Right cardiac atrium (tissue), 5 donors: ENCODE data around the gene PIP4K2C. TPM values are rescaled to one million over a fixed set of nuclear protein-coding genes. Genes with fewer than 3 reads are reported as not detected.
"Not testable (repeated sequence)": the region's sequence is repeated elsewhere in the genome, so short reads cannot be mapped to it uniquely, and the experiment has no call there.

Source experiments
- ATAC-seq, 2 donors: fragments of 200-7000 bp; cut with Tn5 transposase; one replicate each; pipeline versions ENCODE4 v1.8.0 to v1.9.1; 2020; ENCODE audit warnings: moderate library complexity in 2 of 2, mild to moderate bottlenecking in 1 of 2
- DNase-seq, 3 donors: peaks; one replicate each; pipeline ENCODE4 v3.0.0-alpha.2; 2020
- H3K27ac ChIP-seq: one replicate; pipeline ENCODE4 v1.5.1; 2013; ENCODE audit warnings: mild to moderate bottlenecking, low read length, control low read depth, moderate library complexity
- H3K27me3 ChIP-seq: one replicate; pipeline ENCODE4 v1.6.1; 2013; ENCODE audit not compliant: control insufficient read depth, insufficient read depth
- H3K4me1 ChIP-seq: one replicate; pipeline ENCODE4 v1.6.1; 2013; ENCODE audit warnings: low read length; ENCODE audit not compliant: control insufficient read depth, insufficient read depth
- H3K4me3 ChIP-seq: one replicate; pipeline ENCODE4 v1.5.1; 2013; ENCODE audit warnings: low read length, control low read depth
- H3K9me3 ChIP-seq: one replicate; pipeline ENCODE4 v1.6.1; 2013; ENCODE audit warnings: low read length; ENCODE audit not compliant: control insufficient read depth
- WGBS: extraction: QIAGEN DNeasy Blood & Tissue Kit; methylation state at CpG from one replicate; pipeline ENCODE4 v1.1.7; 2013; 5-methylcytosine and 5-hydroxymethylcytosine counted together
- intact Hi-C, 4 donors: fragments of 100-400 bp; cut with DNase I; formaldehyde crosslinking; loops; one replicate each; pipeline versions ENCODE4 v1.11.0 to v1.14.0; 2022 to 2023
- polyA plus RNA-seq: library from polyadenylated mRNA; stranded (reverse); fragments of 200-250 nt; gene quantifications from one replicate; pipeline ENCODE4 v1.2.3, GENCODE V29; 2013
- total RNA-seq, 4 donors: library from RNA; stranded (reverse); fragmentation: NEBNext Ultra II Directional; extraction: Animal tissue kit (Norgen Biotek cat#: 25700); gene quantifications; one replicate each; pipeline ENCODE4 v1.2.1, GENCODE V29; 2021
- donor health status: healthy with polysubstance abuse.
- donor health status: DM: no; HTN: yes; CAD: no.
- donor health status: DM: no; HTN: no; CAD: no.
- donor health status: DM: no; HTN: yes; CAD: no; lungs with severe emphysema.
- donor health status: DM: yes; HTN: yes; CAD: no.

Gene PIP4K2C
- total and polyA plus RNA-seq, 5 donors, result 8.7 to 17.1 (median 15.1) TPM

- intact Hi-C loops, ATAC-seq, H3K27ac ChIP-seq, H3K4me3 ChIP-seq, H3K9me3 ChIP-seq, H3K4me1 ChIP-seq, DNase-seq, H3K27me3 ChIP-seq: not testable (repeated sequence)
- WGBS, result 91% methylated on average over 10 of the region's 15 CpGs
Observed at GRCh38 chr12:57646659-57647049, 55.7 kb downstream of the PIP4K2C start.

Other genes with a start within 250 kb of the PIP4K2C start
- 10 to 100 TPM; 68.3 to 85.2 (median 76.5) TPM for gene R3HDM2, start 160.1 kb upstream of the PIP4K2C start, total RNA-seq
- 23.1 TPM for gene R3HDM2, start 160.1 kb upstream of the PIP4K2C start, polyA plus RNA-seq
- gene INHBC, start 156.4 kb upstream of the PIP4K2C start, total RNA-seq, result not detected
- not detected for gene INHBC, start 156.4 kb upstream of the PIP4K2C start, polyA plus RNA-seq
- not detected for gene INHBE, start 135.9 kb upstream of the PIP4K2C start, total RNA-seq
- gene INHBE, start 135.9 kb upstream of the PIP4K2C start, polyA plus RNA-seq, result not detected
- gene GLI1, start 131.4 kb upstream of the PIP4K2C start, total RNA-seq, result 1 to 10 TPM; 1.6 to 3.1 (median 2.5) TPM
- 0.59 TPM for gene GLI1, start 131.4 kb upstream of the PIP4K2C start, polyA plus RNA-seq
- gene ARHGAP9, start 111.3 kb upstream of the PIP4K2C start, total RNA-seq, result 10 to 100 TPM in 1 of 4 donors, 1 to 10 TPM in 3; 4.8 to 10.2 (median 7.5) TPM
- 3.0 TPM for gene ARHGAP9, start 111.3 kb upstream of the PIP4K2C start, polyA plus RNA-seq
- 10 to 100 TPM; 68.6 to 89.8 (median 72.8) TPM for gene MARS1, start 103.1 kb upstream of the PIP4K2C start, total RNA-seq
- gene MARS1, start 103.1 kb upstream of the PIP4K2C start, polyA plus RNA-seq, result 54.9 TPM
- 10 to 100 TPM; 21.8 to 34.7 (median 22.3) TPM for gene DDIT3, start 70.7 kb upstream of the PIP4K2C start, total RNA-seq
- gene DDIT3, start 70.7 kb upstream of the PIP4K2C start, polyA plus RNA-seq, result 54.6 TPM
- gene MBD6, start 68.4 kb upstream of the PIP4K2C start, total RNA-seq, result 10 to 100 TPM; 35.7 to 50.9 (median 41.6) TPM
- gene MBD6, start 68.4 kb upstream of the PIP4K2C start, polyA plus RNA-seq, result 16.4 TPM
- gene DCTN2, start 44.0 kb upstream of the PIP4K2C start, total RNA-seq, result 10 to 100 TPM; 88.6 to 92.4 (median 89.5) TPM
- gene DCTN2, start 44.0 kb upstream of the PIP4K2C start, polyA plus RNA-seq, result 99.2 TPM
- under 1 TPM; 0.09 to 0.31 (median 0.20) TPM for gene KIF5A, start 41.1 kb upstream of the PIP4K2C start, total RNA-seq
- gene KIF5A, start 41.1 kb upstream of the PIP4K2C start, polyA plus RNA-seq, result 0.20 TPM
- gene DTX3, start 13.6 kb downstream of the PIP4K2C start, total RNA-seq, result 10 to 100 TPM; 29.3 to 44.6 (median 38.1) TPM
- 28.9 TPM for gene DTX3, start 13.6 kb downstream of the PIP4K2C start, polyA plus RNA-seq
- gene ARHGEF25, start 20.2 kb downstream of the PIP4K2C start, total RNA-seq, result 10 to 100 TPM; 14.0 to 22.6 (median 18.1) TPM
- gene ARHGEF25, start 20.2 kb downstream of the PIP4K2C start, polyA plus RNA-seq, result 21.3 TPM
- 1 to 10 TPM; 1.2 to 2.5 (median 2.2) TPM for gene B4GALNT1, start 42.0 kb downstream of the PIP4K2C start, total RNA-seq
- gene B4GALNT1, start 42.0 kb downstream of the PIP4K2C start, polyA plus RNA-seq, result 3.3 TPM
- 100 to 1,000 TPM; 145 to 168 (median 154) TPM for gene OS9, start 102.9 kb downstream of the PIP4K2C start, total RNA-seq
- 127 TPM for gene OS9, start 102.9 kb downstream of the PIP4K2C start, polyA plus RNA-seq
- gene AGAP2, start 147.6 kb downstream of the PIP4K2C start, total RNA-seq, result under 1 TPM; 0.53 to 0.91 (median 0.72) TPM
- 1.7 TPM for gene AGAP2, start 147.6 kb downstream of the PIP4K2C start, polyA plus RNA-seq
- 10 to 100 TPM; 31.5 to 41.3 (median 34.5) TPM for gene TSPAN31, start 153.8 kb downstream of the PIP4K2C start, total RNA-seq
- 43.9 TPM for gene TSPAN31, start 153.8 kb downstream of the PIP4K2C start, polyA plus RNA-seq
- gene CDK4, start 161.1 kb downstream of the PIP4K2C start, total RNA-seq, result 10 to 100 TPM; 50.9 to 53.9 (median 53.4) TPM
- gene CDK4, start 161.1 kb downstream of the PIP4K2C start, polyA plus RNA-seq, result 29.7 TPM
- gene MARCHF9, start 163.9 kb downstream of the PIP4K2C start, total RNA-seq, result 10 to 100 TPM; 15.2 to 17.8 (median 16.4) TPM
- 14.3 TPM for gene MARCHF9, start 163.9 kb downstream of the PIP4K2C start, polyA plus RNA-seq
- gene CYP27B1, start 175.9 kb downstream of the PIP4K2C start, total RNA-seq, result under 1 TPM in 3 of 4 donors, not detected in 1; 0.12 to 0.22 (median 0.14) TPM
- 0.18 TPM for gene CYP27B1, start 175.9 kb downstream of the PIP4K2C start, polyA plus RNA-seq
- 10 to 100 TPM in 1 of 4 donors, 1 to 10 TPM in 3; 5.7 to 15.8 (median 8.5) TPM for gene METTL1, start 180.9 kb downstream of the PIP4K2C start, total RNA-seq
- gene METTL1, start 180.9 kb downstream of the PIP4K2C start, polyA plus RNA-seq, result 6.3 TPM
- 1 to 10 TPM; 2.1 to 3.1 (median 2.6) TPM for gene EEF1AKMT3, start 181.4 kb downstream of the PIP4K2C start, total RNA-seq
- 0.95 TPM for gene EEF1AKMT3, start 181.4 kb downstream of the PIP4K2C start, polyA plus RNA-seq
- gene TSFM, start 191.6 kb downstream of the PIP4K2C start, total RNA-seq, result 10 to 100 TPM; 28.9 to 36.1 (median 33.0) TPM
- 50.7 TPM for gene TSFM, start 191.6 kb downstream of the PIP4K2C start, polyA plus RNA-seq
- 1 to 10 TPM; 2.6 to 4.1 (median 3.2) TPM for gene AVIL, start 227.5 kb downstream of the PIP4K2C start, total RNA-seq
- 3.2 TPM for gene AVIL, start 227.5 kb downstream of the PIP4K2C start, polyA plus RNA-seq